Tibial nerve (tissue), 4 donors: ENCODE data around the gene HOATZ.

Experiments used
- EP300 ChIP-seq, 2 donors: sonication (generic); formaldehyde crosslinking; IDR thresholded peaks; one replicate each; pipeline ENCODE4 v1.6.1; 2017; ENCODE audit warnings: antibody characterized with exemption in 2 of 2, mild to moderate bottlenecking in 1 of 2
- POLR2A ChIP-seq, 2 donors: fragments of 450-650 bp; IDR thresholded peaks; one replicate each; pipeline ENCODE4 v1.6.1; 2017; ENCODE audit warnings: antibody characterized with exemption in 2 of 2, mild to moderate bottlenecking in 2 of 2, moderate library complexity in 2 of 2
- TF ChIP-seq, protein P1 (sequence below), 5 experiments: fragments of 200-600 bp in 3 of 5; fragments of 450-650 bp in 2 of 5; sonication (generic) in 3 of 5; IDR thresholded peaks; one replicate each; pipeline ENCODE4 v1.5.1; 2016 to 2019; ENCODE audit warnings: antibody characterized with exemption in 5 of 5, mild to moderate bottlenecking in 3 of 5, moderate library complexity in 2 of 5

- TF ChIP-seq, protein P1, sequence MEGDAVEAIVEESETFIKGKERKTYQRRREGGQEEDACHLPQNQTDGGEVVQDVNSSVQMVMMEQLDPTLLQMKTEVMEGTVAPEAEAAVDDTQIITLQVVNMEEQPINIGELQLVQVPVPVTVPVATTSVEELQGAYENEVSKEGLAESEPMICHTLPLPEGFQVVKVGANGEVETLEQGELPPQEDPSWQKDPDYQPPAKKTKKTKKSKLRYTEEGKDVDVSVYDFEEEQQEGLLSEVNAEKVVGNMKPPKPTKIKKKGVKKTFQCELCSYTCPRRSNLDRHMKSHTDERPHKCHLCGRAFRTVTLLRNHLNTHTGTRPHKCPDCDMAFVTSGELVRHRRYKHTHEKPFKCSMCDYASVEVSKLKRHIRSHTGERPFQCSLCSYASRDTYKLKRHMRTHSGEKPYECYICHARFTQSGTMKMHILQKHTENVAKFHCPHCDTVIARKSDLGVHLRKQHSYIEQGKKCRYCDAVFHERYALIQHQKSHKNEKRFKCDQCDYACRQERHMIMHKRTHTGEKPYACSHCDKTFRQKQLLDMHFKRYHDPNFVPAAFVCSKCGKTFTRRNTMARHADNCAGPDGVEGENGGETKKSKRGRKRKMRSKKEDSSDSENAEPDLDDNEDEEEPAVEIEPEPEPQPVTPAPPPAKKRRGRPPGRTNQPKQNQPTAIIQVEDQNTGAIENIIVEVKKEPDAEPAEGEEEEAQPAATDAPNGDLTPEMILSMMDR (IDR thresholded peaks at IDR 0.05), result no peak
- no peak for TF ChIP-seq POLR2A (IDR thresholded peaks at IDR 0.05)
- TF ChIP-seq EP300 (IDR thresholded peaks at IDR 0.05), result no peak
Observed at GRCh38 chr11:111514216-111515031, at the start of gene HOATZ.
